HG02970 (cell line): ENCODE results near the gene CNP.

Source experiments
- ATAC-seq: cut with Tn5 transposase; IDR thresholded peaks from one replicate; pipeline ENCODE4 v1.9.1; 2021; ENCODE audit warnings: mild to moderate bottlenecking, moderate library complexity, moderate number of reproducible peaks; ENCODE audit not compliant: unreplicated experiment, low FRiP score

The CNP gene

GRCh38 chr17:41971721-41972523, 5.3 kb downstream of the CNP start:
- ATAC-seq = no peak

- no peak for ATAC-seq
These were observed 6.2 kb downstream of the CNP start for GRCh38 chr17:41972571-41973407.

GRCh38 chr17:41973408-41973811, 6.8 kb downstream of the CNP start:
- ATAC-seq = no peak

GRCh38 chr17:41974031-41974430, 7.4 kb downstream of the CNP start:
- no peak for ATAC-seq

GRCh38 chr17:41974658-41975057, 8.1 kb downstream of the CNP start:
- no peak for ATAC-seq

- ATAC-seq = no peak
These were observed 8.8 kb downstream of the CNP start for GRCh38 chr17:41975099-41976083.

- no peak for ATAC-seq
These were observed 9.7 kb downstream of the CNP start for GRCh38 chr17:41976142-41976768.

- no peak for ATAC-seq
These were observed 11.4 kb downstream of the CNP start for GRCh38 chr17:41977991-41978390.

- no peak for ATAC-seq
These were observed 15.6 kb downstream of the CNP start for GRCh38 chr17:41982026-41982760.

- ATAC-seq = no peak
These were observed 17.9 kb downstream of the CNP start for GRCh38 chr17:41984454-41984853.

- no peak for ATAC-seq
These were observed 19.3 kb downstream of the CNP start for GRCh38 chr17:41985919-41986318.

GRCh38 chr17:41986634-41987033, 20.0 kb downstream of the CNP start:
- no peak for ATAC-seq

GRCh38 chr17:41987642-41988041, 21.0 kb downstream of the CNP start:
- no peak for ATAC-seq

- no peak for ATAC-seq
These were observed 21.8 kb downstream of the CNP start for GRCh38 chr17:41988418-41988817.

GRCh38 chr17:41989702-41990419, 23.3 kb downstream of the CNP start:
- ATAC-seq = no peak

- no peak for ATAC-seq
These were observed 26.0 kb downstream of the CNP start for GRCh38 chr17:41992576-41992975.

GRCh38 chr17:41996855-41997164, 30.2 kb downstream of the CNP start:
- no peak for ATAC-seq

GRCh38 chr17:41998497-41998896, 31.9 kb downstream of the CNP start:
- ATAC-seq = no peak
